Amygdala (tissue), 56 donors: ENCODE measurements around the gene LYPD6.

ENCODE experiments used
- DNase-seq, 56 donors: peaks; one replicate each; lab custom pipeline; 2025; lab: John Stamatoyannopoulos, UW

The LYPD6 gene

DNA sequence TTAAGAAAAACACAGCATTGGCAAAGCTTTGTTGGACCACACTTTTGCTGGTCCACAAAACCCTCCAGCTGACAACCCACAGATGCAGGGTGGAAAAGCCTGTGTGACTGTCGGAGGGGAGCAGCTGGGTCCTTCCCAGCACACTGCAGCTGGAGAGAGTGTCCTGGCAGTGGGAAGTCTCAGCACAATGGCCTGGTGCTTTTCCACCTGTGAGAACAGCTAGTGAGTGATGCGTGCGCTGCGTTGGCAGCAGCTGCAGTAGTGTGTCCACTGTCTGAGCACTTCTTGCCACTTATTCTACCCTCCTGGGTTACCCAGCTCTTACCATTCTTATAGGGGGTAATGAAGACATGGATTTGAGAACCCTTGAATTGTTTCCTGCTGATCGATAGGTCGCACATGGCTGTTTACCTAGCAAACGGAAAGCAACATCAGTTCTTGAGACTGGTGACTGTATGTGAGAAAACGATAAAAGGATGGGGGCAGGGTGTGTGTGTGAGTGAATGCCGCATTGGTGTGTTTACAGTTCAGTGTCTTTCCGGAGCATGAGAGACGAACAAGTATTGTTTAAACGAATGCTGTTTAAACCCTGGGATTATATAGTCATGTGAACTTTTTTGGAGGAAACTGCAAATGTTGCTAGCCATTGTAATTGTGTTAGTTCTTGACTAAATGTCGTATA is 69.7 kb downstream of the LYPD6 start:
- DNase-seq, result no peak

- DNase-seq, result no peak
Observed at GRCh38 chr2:149400997-149401396, 70.6 kb downstream of the LYPD6 start.

DNA sequence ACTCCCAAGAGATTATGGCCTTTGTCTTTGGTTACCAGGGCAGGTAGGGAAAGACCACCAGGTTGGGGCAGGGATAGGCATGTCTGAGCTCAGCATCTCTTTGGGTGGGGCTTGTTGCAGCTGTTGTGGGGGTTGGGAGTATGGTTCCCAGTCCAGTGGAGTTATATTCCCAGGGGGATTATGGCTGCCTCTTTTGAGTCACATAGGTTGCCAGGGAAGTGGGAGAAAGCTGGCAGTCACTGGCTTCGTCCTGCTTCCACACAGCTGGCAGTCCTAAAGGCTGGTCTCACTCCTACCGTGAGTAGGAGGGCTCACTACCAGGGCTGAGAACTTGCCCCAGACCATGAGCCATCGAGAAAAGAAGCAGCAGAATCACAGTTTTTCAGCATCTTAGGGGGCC is 79.1 kb downstream of the LYPD6 start:
- no peak for DNase-seq

DNA sequence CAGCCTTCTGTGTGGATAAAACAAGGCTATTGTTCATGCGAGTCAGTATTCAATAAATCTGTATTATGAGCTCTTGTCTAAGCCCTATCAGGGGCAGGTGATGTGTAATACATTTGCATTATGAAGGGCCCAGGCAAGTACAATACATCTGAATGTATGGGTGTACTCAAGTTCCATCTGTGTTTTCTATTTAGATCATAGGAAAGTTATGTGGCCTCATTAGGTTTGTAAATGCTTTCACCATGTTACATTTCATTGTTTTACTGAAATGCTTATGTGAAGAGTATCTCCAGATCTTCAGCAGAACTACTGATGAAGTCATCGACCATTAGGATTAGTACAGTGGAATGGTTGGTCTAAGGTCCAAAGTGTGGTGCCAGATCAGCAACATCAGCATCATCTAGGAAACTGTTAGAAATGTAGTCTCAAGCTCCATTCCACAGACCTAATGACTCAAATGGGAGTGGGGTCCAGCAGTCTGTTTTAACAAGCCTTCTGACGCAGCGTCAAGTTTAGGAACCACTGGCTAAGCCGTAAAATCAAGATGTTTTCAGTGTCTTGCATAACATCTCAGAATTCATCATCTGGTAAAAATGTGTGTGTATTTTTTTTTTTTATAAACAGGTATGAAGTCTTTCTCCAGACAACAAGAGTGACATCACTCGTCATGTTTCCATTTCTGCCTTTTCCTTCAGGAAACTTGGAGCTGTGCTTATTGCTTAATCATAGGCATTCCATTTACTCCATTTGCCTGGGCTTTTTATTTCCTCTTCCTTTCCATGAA is 80.5 kb downstream of the LYPD6 start:
- no peak for DNase-seq

- DNase-seq, result no peak
Observed at GRCh38 chr2:149413487-149413886, 83.1 kb downstream of the LYPD6 start.

DNA sequence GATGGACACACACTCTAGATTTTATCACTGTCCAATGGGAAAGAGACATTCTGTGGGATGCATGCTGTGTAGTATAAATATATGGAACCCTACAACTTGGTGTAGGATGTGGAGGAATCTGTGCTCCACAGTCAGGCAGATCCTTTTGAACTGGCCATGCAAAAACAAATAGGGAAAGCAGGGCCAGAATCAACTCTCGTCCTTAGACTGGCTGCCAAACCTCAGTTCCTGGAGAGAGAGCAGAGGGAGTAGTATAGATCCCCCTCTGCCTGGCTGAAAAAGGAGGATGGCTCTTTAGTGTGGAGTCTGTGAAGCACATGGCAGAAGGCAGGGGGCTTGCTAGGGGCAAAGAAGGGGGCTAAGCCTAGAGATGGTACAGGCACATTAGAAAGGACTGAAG is 84.7 kb downstream of the LYPD6 start:
- DNase-seq, result no peak

DNA sequence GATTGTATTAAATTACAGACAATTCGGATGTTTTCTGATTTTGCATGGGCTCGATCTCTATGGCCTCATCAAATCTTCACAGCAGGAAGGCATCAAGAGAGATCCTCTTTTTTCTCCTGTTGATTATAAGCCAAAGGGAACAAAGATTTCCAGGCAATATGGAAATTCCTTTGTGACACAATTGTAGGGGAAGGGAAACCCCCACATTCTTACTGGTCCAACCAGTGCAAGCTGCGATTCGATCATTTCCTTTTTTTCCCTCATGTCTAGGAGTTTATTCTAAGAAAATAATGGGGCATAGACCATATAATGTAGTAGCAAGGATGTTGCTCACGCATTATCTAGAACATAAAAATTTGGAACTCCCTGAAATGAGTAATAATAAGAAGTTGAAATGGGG is 87.7 kb downstream of the LYPD6 start:
- DNase-seq, result no peak

- no peak for DNase-seq
Observed at GRCh38 chr2:149420053-149420963, 89.9 kb downstream of the LYPD6 start.

- no peak for DNase-seq
Observed at GRCh38 chr2:149421791-149422190, 91.4 kb downstream of the LYPD6 start.

DNA sequence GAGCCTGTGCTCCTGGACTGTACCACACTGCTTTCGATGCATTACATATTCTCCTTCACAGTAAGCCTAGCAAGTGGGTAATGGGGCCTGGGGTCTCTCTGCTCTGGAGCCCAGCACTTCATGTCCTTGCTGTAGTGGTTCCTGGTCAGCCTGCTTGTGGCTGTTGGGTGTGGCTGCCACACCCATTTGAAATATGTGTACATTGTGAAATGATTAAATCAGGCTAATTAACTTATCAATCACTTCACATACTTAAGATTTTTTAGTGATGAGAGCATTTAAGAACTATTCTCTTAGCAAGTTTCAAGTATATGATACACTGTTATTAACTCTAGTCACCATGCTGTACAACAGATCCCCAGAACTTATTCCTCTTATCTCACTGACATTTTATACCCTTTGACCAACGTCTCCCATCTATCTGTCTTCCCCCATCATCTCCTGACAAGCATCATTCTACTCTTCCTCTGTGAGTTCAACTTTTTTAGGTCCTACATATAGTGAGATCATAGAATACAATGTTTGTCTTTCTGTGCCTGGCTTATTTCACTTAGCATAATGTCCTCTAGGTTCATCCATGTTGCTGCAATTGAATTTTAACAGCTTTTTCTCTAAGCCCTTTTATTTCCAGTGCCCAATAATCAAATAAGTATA is 92.1 kb downstream of the LYPD6 start:
- DNase-seq, result no peak

- no peak for DNase-seq
Observed at GRCh38 chr2:149422991-149423338, 92.6 kb downstream of the LYPD6 start.

GRCh38 chr2:149423630-149424029 is 93.2 kb downstream of the LYPD6 start:
- no peak for DNase-seq

- DNase-seq, result no peak
Observed at GRCh38 chr2:149427387-149427786, 97.0 kb downstream of the LYPD6 start.

DNA sequence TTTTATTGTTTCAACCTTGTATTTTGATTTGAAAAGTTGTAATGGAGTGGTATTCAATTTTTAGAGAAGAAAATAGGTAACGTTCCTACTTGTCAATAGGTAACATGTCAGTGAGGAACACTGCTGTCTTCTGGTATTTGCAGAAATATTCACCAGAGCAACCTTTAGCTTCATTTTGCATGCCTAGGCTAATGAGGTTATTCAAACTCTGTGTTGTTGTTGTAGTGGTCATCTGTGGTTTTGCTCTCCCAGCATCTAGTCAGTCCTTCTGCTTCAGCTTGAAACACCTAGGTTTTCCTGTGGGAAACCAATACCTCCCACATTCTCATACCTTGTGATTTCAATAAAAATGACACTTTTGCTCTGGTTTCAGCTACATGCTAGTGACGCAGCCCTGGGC is 98.4 kb downstream of the LYPD6 start:
- DNase-seq, result no peak

DNA sequence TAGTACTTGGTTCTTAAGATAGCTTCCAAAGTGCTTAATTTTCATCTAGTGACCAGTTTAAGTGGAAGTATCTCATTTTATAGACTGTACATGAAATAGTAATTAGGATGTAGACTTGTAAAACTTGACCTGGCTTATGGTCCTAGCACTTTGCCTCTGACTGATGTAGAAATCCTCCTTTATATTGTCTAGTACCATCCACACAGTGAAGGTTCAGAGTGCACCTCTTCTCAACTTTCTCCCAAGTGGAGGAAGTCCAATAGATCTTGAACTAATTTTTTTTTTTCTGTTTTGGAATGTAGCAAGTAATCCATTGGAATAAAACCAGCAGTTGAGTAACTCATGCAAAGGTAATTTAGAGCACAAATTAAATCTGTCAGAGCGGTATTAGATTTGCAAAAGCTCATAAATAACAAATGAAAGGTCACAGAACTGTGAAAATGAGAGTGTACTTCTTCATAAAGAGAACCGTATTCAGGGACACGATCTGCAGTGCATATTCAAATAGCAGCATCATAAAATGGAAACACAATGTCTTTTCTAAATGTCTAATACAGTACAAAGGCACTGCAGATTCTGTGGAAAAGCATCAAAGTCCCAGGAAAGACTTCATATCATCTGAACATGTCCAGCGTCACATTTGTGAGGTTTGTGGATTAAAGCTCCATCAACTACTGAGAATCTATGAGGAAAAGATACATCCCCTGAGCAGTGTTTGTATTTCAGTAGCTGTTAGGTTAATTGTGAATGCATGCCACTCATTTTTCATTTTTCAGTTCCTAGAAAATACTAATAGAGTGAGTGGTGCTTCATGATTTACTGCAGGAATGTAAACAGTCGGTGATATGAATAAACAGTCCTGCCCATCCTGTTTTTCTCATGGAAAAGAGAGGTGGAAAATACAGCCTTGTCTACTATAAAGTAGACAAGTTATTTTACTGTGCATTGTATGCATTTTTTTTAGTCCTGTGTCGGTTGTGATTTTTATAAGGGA is 100.7 kb downstream of the LYPD6 start:
- DNase-seq, result no peak

DNA sequence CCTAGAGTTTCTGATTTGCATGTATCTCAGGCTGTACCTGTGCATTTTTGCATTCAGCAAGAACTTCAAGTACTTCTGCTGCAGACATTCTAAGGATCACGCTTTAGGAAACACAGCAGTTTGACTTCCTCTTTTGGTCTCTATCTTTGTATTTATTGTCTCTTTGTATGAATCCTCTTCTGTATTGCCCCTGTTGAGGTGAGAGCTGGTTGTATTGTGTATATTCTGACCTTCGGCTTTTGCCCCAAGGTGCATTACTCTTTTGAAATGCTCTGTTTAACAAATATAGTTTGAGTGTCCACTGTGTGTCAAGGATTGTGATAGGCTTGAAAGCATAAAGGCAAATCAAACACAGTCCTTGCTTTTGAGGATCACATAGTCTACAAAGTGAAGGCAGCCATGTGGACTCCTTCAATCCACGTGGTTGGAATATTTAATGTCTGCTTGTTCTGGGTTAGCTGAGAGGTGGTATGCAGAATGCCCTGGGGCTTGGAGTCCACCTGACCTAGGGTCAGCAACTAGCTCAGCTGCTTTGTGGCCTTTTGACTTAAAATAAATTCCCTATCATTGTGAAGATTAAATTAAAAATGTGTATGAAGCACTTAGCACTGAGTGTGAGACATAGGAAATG is 108.1 kb downstream of the LYPD6 start:
- no peak for DNase-seq

DNA sequence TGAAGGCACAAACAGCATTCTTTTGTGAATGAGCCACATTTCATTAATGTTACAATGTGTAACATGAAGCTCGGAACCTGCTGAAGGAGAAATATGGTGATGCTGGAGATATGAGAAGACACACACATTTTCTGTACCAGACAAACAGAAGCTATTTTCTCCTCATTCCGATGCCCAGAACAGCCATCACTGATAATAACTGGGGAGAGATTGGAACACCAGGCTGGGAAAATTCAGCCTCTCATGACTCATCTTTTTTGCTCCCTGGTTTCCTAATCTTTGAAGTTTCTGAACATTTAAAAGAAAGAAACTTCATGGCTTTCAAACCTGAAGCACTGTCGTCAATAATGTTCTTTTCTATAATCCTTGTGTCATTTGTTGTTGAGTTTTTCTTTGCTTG is 110.9 kb downstream of the LYPD6 start:
- DNase-seq, result no peak

- DNase-seq, result no peak
Observed at GRCh38 chr2:149442346-149442745, 112.0 kb downstream of the LYPD6 start.

GRCh38 chr2:149443150-149443549 is 112.8 kb downstream of the LYPD6 start:
- no peak for DNase-seq
